ENCODE results near the gene RITA1. TPM values are rescaled to one million over a fixed set of nuclear protein-coding genes. Genes with fewer than 3 reads are reported as not detected.

The RITA1 gene
- total RNA-seq, 1 experiment from 2014 or later, result 47.2 TPM

DNA sequence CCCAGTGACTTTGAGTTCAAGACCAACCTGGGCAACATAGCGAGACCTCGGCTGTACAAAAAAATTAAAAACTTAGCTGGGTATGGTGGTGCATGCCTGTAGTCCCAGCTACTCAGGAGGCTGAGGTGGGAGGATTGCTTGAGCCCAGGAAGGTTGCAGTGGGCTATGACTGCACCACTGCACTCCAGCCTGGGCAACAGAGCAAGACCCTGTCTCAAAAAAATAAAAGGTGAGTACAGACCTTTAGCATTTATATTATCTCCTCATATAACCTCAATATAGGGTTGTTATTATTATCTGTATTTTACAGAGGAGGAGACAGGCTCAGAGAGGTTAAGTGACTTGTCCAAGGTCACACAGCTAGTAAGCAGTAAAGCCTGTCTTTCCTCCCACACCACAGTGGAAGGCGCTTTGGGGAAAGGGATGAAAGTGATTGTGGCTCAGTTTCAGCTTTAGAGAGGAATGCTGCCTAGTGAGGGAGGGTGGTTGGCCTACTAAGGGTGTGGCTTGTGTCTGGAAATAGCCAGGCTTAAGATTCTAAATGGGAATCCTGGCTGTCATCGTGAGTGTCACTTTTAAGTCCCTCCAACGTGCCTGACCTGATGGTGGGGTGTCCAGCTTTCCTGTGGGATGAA lies 43.0 kb downstream of the RITA1 start:
- no peak for DNase-seq (ENCODE audit: low read depth)

DNA sequence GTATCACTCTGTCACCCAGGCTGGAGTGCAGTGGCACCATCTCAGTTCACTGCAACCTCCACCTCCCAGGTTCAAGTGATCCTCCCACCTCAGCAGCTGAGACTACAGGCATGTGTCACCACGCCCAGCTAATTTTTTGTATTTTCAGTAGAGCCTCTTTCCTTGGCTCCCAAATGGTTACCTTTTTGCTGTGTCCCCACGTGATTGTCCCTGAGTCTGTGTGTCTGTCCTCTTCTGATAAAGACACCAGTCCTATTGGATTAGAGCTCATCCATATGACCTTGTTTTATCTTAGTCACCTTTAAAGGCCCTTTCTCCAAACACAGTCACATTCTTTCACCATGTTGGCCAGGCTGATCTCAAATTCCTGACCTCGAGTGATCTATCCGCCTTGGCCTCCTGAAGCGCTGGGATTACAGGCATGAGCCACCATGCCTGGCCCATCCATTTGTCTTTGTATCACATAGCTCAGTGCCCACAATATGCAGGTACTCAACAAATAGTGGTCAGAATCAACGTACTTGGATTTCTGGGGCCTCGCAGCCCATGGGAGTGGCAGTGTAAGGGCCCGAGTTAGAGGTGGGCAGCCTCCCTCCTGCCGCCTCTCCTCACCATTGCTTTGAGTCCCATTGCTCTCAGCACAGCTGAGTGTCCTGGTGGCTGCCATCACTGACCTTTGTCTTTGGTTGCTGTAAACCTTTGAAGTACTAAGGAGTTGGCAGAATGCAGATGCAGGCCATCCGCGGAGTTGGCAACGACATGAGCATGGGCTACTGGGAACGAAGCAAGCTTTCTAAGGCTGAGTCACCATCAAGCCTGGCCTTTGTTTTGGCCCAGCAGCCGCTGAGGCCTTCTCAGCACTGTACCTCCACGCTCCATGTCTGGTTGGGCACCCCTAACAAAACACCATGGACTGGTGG lies 45.1 kb downstream of the RITA1 start:
- peak; percentile 82 for DNase-seq (ENCODE audit: low read depth)

DNA sequence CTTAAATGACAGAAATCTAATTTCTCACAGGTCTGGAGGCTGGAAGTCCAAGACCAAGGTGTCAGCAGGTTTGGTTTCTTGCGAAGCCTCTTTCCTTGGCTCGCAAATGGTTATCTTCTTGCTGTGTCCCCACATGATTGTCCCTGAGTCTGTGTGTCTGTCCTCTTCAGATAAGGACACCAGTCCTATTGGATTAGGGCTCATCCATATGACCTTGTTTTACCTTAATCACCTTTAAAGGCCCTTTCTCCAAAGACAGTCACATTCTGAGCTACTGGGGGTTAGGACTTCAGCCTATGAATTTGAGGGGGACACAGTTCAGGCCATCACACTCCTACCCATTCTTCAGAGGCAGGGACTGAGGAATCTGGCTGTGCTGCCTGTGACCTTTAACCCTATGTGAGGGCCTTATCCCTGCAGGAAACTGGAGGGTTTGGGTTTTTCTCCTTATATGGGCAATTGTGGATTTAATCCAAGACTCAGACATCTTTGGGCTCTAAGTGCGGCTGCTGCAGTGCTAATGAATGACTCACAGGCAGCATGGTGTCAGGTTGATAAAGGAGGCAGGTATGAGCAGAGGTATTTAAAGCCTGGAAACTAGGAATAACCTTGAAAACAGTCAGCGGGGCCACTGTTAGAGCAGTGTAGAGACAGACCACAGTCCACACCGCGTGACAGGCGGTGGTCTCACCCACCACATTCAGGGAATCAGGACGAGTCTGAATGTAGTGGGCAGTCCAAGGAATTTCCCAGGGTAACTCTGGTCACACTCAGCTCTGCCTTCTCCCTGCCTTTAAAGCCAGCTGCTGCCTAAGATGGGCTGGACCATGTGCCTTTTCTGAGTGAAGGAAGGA lies 45.9 kb downstream of the RITA1 start:
- DNase-seq (ENCODE audit: low read depth), result peak; percentile 94

DNA sequence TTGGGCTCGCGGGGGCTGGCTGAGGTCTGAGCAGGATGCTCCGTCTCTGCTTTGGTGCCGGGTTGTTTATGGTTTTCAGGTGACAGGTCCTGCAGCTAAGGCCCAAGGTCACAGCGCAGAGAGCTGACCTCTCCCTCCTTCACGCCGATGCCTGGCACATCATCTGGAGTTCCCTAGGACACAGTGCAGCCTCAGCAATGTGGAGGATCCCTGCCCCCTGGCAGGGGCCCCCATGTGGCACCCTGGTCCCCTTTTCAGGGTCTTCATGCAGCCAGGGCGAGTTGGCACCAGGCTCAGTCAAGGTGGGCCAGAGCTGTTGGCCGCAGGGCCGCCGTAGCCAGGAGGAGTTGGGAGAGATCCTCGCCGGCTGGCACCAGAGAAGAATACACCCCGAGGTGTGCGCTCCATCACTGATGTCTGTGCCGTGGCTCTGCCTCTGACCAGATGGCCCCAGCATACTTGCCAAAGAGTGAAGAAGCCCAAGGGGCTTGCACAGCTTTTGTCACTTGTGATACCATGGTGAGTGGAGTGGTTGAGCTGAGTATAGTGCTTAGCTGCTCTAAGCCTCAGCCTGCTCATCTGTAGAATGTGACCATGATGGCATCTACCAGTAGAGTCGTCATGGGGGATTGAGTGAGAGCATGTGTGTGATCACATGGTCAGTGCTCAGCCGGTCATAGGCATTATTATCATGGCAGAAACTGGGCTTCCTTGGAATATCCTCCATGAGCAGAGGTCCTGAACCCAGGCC lies 46.7 kb downstream of the RITA1 start:
- no peak for DNase-seq (ENCODE audit: low read depth)

DNA sequence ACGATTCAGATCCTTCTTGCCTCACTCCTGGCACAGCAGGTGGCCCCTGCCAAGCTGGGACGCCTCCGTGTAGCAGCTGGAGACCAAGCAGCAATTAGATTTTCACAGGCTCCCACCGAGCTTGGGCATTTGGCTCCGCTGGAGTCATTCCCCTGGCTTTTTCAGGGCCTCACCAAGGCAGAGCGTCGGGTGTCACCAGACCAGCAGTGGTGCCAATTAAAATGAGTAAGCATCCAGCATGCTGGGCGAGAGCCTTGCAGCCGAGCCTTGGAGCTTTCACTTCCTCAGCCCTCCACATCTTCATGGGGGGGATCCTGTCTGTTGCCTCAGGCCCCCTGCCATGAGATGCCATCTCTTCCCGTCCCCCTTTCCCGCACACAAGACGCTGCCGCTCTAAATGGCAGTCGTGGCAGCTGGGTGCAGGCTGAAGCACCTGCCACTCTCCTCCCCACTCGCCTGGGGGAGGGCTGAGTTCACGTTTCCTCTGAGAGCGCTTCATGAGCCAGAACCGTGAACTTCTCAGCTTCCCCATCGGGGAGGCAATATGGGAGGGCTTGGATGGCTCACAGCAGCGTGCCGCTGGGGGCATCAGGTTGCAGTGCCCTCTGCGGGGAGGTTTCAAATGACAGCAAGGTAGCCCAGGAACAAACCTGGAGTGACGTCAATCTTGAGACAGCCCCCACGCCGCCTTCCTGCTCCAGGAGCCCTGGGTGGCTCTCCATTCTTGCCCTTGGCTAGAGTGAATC lies 47.5 kb downstream of the RITA1 start:
- DNase-seq (ENCODE audit: low read depth), result peak; percentile 86

DNA sequence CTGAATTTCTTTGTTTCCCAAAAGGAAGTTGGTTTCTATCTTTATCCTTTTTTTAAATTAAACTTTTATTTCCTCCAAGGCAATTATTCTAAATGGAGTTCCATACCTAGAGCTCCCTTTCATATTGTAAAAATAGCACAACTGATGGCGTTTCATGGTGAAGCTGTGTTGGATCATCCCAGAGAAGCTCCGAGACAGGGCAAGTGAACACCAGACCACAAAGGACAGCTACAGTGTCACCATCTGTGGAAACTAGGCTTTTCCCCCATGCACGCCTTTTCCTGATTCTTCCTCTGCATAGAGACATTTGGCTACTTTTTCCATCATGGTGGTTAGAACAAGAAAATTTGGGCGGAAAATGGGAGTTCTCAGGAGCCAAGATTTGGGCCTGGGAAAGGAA lies 48.4 kb downstream of the RITA1 start:
- no peak for DNase-seq (ENCODE audit: low read depth)

DNA sequence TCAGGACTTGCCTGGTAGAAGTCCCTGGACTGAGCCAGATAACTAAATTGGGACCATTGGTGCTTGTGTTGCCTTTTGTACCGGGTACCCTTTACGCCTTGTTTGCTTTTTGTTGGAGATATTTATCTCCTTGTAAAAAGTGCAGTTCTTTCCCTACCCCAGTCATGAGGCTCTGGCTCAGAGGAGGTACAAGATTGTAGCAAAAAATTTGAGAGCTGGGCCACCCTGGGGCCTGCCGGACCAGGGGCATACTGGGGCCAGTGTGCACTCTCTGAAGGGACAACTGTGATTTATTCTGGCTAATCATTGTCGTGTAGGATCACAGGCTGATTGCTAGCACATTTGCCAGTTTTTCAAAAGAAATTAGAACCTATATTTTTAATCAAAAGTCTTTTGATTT lies 49.0 kb downstream of the RITA1 start:
- no peak for DNase-seq (ENCODE audit: low read depth)

DNA sequence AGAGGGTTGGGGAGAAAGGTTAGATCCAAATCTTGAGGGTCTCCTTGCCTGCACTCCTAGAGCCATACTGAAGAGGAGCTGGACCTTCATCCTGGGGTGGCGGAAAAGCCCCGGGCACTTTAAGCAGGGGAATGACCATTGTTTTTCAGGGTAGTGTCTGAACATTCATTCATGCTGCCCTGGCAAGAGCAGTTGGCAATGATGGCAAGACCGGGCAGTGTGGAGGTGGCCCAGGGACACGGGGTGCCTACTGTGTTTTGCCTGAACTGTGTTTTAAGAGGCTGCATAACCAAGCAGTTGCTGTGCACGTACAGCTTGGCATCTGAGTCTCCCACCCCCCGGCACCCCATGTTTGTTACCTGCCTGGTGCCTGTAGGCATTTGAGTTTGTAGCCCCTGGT lies 50.5 kb downstream of the RITA1 start:
- no peak for DNase-seq (ENCODE audit: low read depth)

DNA sequence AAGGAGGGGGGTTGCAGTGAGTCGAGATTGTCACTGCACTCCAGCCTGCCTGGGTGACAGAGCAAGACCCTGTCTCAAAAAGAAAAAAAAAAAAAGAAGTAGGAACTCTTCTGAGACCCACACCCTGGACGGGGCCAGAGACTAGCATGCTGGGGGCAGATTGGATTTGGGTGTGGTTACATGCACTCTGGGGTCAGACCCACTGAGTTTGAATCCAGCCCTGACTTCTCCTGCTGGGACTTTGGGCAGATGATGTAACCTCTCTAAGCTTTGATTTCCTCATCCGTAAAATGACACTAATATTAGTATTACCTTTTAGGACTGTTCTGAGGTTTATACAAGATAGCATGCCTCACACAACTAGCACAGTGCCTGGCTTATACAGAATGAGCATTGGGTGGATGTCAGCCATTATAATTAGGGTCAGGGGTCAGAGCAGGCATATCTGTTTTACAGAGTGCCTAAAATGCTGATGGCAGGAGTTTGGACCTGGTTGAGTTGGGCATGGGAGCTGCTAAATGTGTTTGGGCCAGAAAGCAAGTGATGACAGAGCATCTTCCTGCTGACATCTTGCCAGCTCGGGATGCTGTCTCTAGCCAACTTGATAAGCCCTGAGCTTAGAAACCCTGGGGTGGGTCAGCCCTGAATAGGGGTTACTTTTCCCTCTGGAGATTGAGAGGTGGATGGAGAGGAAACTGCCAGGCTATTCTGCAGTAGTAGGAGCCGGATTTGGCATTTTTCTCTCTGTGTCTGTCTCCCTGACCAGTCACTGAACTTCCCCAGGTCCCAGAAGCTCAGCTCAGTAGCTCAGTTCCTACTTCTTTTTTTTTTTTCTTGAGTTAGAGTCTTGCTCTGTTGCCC lies 51.2 kb downstream of the RITA1 start:
- no peak for DNase-seq (ENCODE audit: low read depth)

DNA sequence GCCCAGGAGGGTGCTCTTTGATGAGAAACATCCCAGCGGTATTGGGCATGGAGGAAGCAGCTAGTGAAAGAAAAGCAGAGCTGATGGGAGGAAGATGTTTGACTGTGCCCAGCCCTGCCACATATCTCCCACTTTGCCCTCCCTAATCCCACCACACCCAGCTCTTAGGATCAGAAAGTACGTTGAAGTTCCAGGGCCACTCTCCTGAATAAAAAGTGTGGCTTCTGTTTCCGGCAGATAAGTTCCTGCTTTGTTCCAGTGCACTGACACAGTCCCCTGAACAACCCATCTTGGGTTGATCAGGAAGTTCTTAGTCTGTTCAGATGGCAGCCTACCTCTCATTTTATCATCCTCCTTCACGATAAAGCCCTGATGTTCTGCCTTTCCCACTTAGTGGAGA lies 52.2 kb downstream of the RITA1 start:
- DNase-seq (ENCODE audit: low read depth), result no peak

DNA sequence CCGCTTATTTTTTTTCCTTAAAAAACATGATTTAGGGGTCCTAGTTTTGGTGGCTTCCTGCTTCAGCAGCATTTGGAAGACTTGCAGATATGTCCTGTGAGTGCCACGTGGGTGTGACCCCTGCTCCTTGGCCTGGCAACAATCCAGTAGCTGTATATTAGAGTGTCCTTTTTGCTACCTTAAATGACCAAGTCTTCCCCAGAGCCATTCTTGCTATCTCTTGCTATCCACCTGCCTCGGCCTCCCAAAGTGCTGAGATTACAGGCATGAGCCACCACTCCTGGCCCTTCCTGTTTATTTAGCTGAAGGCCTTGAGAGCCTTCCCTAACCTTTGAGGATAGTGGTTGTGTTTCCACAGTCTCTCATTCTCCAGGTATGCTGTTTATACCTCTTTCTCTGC lies 52.8 kb downstream of the RITA1 start:
- DNase-seq (ENCODE audit: low read depth), result no peak

DNA sequence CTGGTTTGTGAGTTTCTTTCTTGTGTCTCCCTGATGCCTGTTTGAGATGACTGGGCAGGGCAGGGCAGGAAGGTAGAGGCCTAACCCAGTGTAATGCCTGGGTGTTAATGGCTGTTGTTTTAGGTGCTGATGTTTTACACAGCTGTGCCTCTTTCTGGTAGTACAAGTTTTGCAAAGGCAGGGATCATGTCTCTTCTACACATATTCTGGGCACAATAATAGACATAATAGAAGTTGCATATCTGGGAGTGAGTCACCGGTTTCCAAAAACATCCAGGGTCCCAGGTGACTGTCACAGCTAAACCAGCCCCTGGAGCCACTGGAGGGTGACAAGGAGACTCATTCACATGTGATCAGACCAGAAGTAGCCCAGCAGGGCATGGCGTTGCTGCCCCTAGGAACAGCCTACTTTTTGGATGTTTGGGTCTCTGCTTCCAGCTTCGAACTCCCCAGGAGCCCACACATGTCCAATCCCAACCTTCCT lies 53.8 kb downstream of the RITA1 start:
- DNase-seq (ENCODE audit: low read depth), result no peak

DNA sequence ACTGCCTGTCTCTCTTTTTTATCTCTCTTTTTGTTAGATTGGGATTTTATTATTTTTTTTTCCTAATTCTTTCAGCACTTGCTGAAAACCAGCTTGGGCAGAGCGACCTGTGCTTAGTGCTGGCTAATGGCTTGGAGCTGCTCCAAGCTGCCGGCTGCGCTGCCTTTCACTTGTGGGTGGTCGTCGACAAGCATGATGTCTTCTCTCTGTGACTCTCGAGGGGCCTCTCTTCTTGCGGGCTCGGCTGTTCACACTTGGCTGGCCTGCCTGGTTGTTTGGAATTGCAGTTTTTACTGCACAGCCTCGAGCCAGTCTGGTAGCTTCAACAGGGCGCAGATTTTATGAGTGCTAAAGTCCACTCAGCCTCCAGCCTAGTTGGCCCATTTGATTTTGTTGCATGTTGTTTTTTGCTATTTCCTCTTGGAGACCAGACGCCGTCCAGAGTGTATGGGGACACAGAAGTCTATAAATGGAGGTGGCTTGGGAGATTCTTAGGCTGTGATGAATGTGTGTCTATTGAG lies 54.4 kb downstream of the RITA1 start:
- no peak for DNase-seq (ENCODE audit: low read depth)

DNA sequence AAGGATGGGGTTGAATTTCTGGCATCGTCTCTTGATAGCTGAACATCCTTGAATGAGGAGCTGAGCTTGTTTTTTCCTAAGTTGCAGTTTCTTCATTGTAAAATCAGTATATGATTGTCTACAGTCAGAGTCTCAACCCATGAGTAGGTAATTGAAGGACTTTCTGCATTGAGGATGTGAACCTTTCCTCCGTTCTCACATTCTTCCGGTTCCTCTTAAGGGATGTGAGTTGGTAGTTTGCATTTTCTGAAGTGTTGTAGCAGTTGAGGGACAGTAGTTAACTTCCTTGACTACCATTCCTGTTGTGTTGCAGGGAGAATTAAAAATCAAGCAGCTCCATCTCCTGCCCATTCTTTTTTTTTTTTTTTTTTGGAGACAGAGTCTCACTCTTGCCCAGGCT lies 54.9 kb downstream of the RITA1 start:
- DNase-seq (ENCODE audit: low read depth), result no peak

DNA sequence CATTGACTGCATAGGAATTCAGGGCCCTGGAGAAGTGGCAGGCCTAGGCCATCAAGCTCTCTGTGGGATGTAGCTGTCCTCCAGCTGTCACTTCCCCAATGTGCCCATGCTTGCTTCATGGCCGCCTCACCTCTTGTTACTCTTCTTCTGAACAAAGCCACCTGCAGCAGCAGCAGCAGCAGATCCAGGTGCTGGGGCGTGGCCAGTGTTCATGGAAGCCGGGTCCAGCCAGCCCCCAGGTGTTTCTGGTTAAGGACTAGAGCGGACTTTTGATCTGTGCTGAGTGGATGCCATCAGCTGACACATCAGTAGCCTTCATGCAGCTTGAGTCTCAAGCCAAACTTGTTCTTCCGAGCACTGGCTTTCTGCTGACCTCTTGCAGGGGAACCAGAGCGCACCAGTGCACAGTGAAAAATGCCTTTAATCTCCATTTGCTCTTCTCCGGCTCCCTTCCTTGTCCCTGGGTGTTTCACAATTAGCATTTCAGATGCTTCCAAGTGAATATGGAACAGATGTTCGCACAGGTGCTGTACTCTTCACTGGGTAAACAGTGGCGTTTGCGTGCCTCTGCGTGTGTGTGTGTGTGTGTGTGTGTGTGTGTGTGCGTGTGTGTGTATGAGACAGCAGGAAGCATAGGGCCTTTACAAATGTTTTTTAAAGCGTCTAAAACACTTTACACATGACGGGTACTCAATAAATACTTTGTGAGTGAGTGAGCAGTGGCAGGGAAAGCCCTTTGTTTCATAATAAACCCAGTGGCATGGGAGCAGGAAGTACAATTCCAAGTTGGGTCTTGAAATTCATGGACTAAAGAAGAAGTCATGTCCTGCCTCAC lies 55.9 kb downstream of the RITA1 start:
- DNase-seq (ENCODE audit: low read depth), result no peak
